Measurements from ENCODE around the gene CHEK2. TPM values are rescaled to one million over a fixed set of nuclear protein-coding genes. Genes with fewer than 3 reads are reported as not detected.
"Not testable (repeated sequence)": the region's sequence is repeated elsewhere in the genome, so short reads cannot be mapped to it uniquely, and the experiment has no call there.

Gene CHEK2
- total and polyA plus RNA-seq, 3 experiments from 2014 or later = 4.5 to 7.7 (median 5.2) TPM

DNA sequence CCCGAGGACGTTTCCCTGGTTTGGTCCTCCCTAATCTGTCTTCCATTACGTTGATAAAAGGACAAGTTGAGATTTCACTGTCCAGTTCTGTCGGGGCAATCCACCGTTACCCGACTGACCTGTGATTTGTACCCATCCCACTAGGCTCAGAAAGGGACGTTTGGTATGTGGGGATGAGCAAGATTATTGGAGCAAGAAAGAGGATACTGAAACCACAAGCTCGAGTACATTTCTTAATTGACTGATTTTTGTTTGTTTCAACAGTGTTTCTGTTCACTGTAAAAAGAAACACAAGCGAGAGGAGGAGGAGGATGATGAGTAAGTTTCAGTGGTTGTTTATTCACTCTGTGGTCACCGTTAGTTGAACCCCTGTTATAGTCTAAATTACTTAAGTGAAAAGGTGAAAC lies 31.8 kb upstream of the CHEK2 start:
- POLR2A ChIA-PET = interaction anchor here (0.6 to 3.0 kb wide), 3 partner anchors 27 to 31 kb away, joined by 3 to 21 read pairs (median 4); partner anchors contain the start of gene XBP1
- H3K4me1 ChIP-seq (ENCODE audit: insufficient read depth, low read length) = peaks cover 24% of the 10 kb centered on the region
- no peaks in the 10 kb centered on the region for H3K9me3 ChIP-seq (ENCODE audit: low read length)
- peak overlapping the region; percentile 77 to 99 (median 96) for H3K27ac Mint-ChIP-seq
- H3K4me1 Mint-ChIP-seq = peaks cover 25 to 40% (median 40%) of the 10 kb centered on the region in 3 donors
- H3K27me3 Mint-ChIP-seq = no peaks in the 10 kb centered on the region
- H3K9me3 Mint-ChIP-seq = no peaks in the 10 kb centered on the region
- H3K36me3 ChIP-seq (ENCODE audit: insufficient read depth, low read length) = peaks cover 5% of the 10 kb centered on the region
- H3K27me3 ChIP-seq (ENCODE audit: insufficient read depth, low read length, poor library complexity, severe bottlenecking) = no peaks in the 10 kb centered on the region
- H3K4me3 Mint-ChIP-seq = peak overlapping the region; percentile 89 to 99 (median 98)
- no peak for DNase-seq
- H3K27ac ChIP-seq (ENCODE audit: low read depth, low read length) = peak overlapping the region; percentile 94
- peaks cover 4 to 31% (median 12%) of the 10 kb centered on the region in 3 donors for H3K36me3 Mint-ChIP-seq
- CTCF ChIA-PET = interaction anchor here (1.1 to 2.0 kb wide), 6 partner anchors 19 to 177 kb away, joined by 3 to 7 read pairs (median 4); partner anchors contain the start of gene XBP1
- H3K4me3 ChIP-seq (ENCODE audit: low read length) = peak overlapping the region; percentile 65

DNA sequence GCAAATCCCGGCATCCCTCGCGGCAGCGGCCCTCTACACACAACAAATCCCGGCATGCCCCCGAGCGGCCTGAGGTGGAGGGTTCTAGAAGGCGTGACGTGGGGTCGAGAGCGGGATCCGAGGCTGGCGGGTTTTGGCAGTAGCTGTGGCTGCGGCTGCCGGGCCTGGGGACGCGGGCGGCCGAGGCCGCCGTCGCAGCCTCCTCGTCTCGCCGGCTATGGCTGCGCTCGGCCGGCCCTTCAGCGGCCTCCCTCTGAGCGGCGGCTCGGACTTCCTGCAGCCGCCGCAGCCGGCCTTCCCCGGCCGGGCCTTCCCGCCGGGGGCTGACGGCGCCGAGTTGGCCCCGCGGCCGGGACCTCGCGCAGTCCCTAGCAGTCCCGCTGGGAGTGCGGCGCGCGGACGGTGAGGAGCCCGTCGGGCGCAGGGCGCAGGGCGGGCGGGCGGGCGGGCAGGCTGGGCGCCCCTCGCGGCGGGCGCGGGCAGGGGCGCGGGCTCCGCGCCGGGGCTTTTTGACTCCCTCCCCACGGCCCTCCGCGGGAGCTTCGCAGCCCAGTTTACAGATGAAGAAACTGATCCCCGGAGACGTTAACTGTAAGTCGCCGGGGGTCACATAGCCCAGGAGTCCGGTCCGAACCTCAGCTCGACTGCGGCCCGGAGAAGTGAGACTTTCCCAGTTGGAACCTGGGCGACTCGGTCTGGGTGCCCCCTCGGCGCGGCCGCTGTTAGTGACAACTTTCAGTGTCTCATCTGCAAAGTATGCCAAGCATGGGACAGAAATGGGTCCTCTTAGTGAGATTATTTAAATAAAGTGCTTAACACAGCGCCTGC lies 31.2 kb upstream of the CHEK2 start, which contains the start of gene CCDC117:
Gene CCDC117 (plus strand): TSS at position 63 of the 828 bp plus-strand sequence. CDS start 155 bp downstream, at position 218.
- Mint-ChIP-seq H3K9me3 (no peaks in the 10 kb centered on the region), H3K36me3 (peaks cover 4 to 29% (median 12%) of the 10 kb centered on the region in 3 donors), H3K27me3 (no peaks in the 10 kb centered on the region), H3K27ac (peak within 1 kb of the TSS; percentile 77 to 99 (median 96)), H3K4me3 (peak within 1 kb of the TSS; percentile 90 to 99 (median 98)), H3K4me1 (peaks cover 25 to 37% (median 35%) of the 10 kb centered on the region in 3 donors)
- ChIA-PET POLR2A (interaction anchor here (0.6 to 3.0 kb wide), 5 partner anchors 12 to 30 kb away, joined by 3 to 21 read pairs (median 4); partner anchors contain the start of gene XBP1), CTCF (interaction anchor here (0.7 to 2.0 kb wide), 11 partner anchors 14 to 176 kb away, joined by 3 to 7 read pairs (median 3); partner anchors contain the start of gene XBP1)
- Histone ChIP-seq H3K4me1 (ENCODE audit: insufficient read depth, low read length) (peaks cover 24% of the 10 kb centered on the region), H3K36me3 (ENCODE audit: insufficient read depth, low read length) (peaks cover 5% of the 10 kb centered on the region), H3K4me3 (ENCODE audit: low read length) (peak within 1 kb of the TSS; percentile 78), H3K9me3 (ENCODE audit: low read length) (no peaks in the 10 kb centered on the region), H3K27me3 (ENCODE audit: insufficient read depth, low read length, poor library complexity, severe bottlenecking) (no peaks in the 10 kb centered on the region), H3K27ac (ENCODE audit: low read depth, low read length) (peak within 1 kb of the TSS; percentile 94)
- peak; percentile 86 to 94 (median 89) for DNase-seq

DNA sequence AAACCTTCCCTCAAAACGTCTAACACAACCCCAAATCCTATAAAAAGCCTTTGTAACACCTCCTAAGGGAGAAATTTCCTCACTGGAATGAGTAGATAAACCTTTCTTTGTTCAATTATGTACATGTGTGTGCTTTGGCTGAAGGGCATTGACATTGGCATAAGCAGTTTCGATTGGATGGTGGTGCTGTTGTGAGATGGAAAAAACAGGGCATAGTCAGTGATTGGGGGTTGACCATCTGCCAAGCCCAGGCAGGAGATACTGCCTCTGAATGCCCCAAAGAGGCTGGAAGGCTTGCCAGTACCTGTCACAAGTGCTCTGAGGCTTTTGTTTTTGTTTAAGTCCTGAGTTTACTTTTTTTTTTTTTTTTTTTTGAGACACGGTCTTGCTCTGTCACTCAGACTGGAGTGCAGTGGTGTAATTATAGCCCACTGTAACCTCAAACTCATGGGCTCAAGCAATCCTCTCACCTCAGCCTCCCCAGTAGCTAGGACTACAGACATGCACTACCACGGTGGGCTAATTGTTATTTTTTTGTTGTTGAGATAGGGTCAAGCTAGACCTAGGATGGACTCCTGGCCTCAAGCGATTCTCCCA lies 29.7 kb upstream of the CHEK2 start:
- ChIA-PET POLR2A (interaction anchor here (3.0 kb wide), 1 partner anchor 29 kb away, joined by 21 read pairs; the partner anchor contains the start of gene XBP1), CTCF (interaction anchor here (2.0 kb wide), 1 partner anchor 29 kb away, joined by 7 read pairs; the partner anchor contains the start of gene XBP1)
- Mint-ChIP-seq H3K9me3 (no peaks in the 10 kb centered on the region), H3K27me3 (no peaks in the 10 kb centered on the region), H3K27ac (peak overlapping the region in 1 of 8 donors; percentile 33), H3K36me3 (peaks cover 4 to 24% (median 12%) of the 10 kb centered on the region in 3 donors), H3K4me3 (peak overlapping the region in 2 of 7 donors; percentile 56 to 92), H3K4me1 (peaks cover 25 to 33% (median 32%) of the 10 kb centered on the region in 3 donors)
- Histone ChIP-seq H3K9me3 (ENCODE audit: low read length) (no peaks in the 10 kb centered on the region), H3K27ac (ENCODE audit: low read depth, low read length) (no peak overlapping the region), H3K4me3 (ENCODE audit: low read length) (no peak overlapping the region), H3K4me1 (ENCODE audit: insufficient read depth, low read length) (peaks cover 24% of the 10 kb centered on the region), H3K27me3 (ENCODE audit: insufficient read depth, low read length, poor library complexity, severe bottlenecking) (no peaks in the 10 kb centered on the region), H3K36me3 (ENCODE audit: insufficient read depth, low read length) (peaks cover 5% of the 10 kb centered on the region)
- DNase-seq = no peak

DNA sequence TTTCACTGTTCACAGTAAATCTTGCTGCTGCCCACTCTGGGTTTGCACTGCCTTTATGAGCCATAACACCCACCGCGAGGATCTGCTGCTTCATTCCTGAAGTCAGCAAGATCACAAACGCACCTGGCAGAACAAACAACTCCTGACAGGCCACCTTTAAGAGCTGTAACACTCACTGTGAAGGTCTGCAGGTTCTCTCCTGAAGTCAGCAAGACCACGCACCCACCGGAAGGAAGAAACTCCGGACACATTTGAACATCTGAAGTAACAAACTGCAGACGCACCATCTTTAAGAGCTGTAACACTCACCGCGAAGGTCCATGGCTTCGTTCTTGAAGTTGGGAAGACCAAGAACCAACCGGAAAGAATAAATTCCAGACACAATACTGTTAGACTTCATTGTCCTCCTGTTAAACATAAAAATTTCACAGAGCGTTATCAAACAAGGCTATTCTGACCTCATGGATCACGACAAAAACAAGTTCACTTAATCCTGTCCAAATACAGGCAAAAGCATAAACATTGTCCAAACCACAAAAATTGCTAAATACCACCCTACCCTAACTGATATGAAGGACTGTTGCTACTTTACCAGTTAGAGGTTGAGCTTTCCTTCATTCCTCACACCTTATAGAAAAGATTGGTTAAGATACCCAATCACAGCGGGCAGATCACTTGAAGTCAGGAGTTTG lies 27.9 kb upstream of the CHEK2 start:
- H3K27me3 ChIP-seq (ENCODE audit: insufficient read depth, low read length, poor library complexity, severe bottlenecking) = no peaks in the 10 kb centered on the region
- peaks cover under 1% of the 10 kb centered on the region for H3K36me3 ChIP-seq (ENCODE audit: insufficient read depth, low read length)
- H3K9me3 ChIP-seq (ENCODE audit: low read length) = no peaks in the 10 kb centered on the region
- DNase-seq = no peak
- H3K4me3 ChIP-seq (ENCODE audit: low read length) = no peak overlapping the region
- Mint-ChIP-seq H3K4me3 (peak overlapping the region in 1 of 7 donors; percentile 80), H3K27ac (peak overlapping the region in 1 of 8 donors; percentile 75), H3K9me3 (no peaks in the 10 kb centered on the region), H3K27me3 (no peaks in the 10 kb centered on the region), H3K4me1 (peaks cover 12 to 15% (median 14%) of the 10 kb centered on the region in 3 donors), H3K36me3 (peaks cover 2 to 9% (median 7%) of the 10 kb centered on the region in 3 donors)
- no peak overlapping the region for H3K27ac ChIP-seq (ENCODE audit: low read depth, low read length)
- H3K4me1 ChIP-seq (ENCODE audit: insufficient read depth, low read length) = peaks cover 16% of the 10 kb centered on the region
- ChIA-PET CTCF (no interaction called here), POLR2A (no interaction called here)

DNA sequence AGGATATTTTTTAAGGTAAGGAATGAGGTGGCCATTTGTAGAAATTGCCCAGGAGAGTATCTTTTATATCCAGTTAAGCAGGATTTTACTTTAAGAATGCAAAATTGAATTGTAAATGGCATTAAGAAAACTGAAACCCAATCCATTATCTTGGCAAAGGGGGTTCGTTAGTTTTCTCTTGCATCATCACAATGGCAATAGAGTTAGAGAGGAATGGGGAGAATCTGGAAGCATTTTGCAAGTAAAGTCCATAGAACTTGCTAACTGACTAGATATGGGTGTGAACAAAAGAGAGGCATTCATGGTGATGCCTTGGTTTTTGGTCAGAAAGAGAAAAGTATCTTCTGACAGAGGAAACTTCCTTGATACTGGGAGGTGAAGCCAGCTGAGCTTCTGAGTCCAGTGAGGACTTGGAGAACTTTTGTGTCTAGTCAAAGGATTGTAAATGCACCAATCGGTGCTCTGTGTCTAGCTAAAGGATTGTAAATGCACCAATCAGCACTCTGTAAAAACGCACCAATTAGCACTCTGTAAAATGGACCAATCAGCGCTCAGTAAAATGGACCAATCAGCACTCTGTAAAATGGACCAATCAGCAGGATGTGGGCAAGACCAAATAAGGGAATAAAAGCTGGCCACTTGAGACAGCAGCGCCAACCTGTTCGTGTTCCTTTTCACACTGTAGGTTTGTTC lies 27.2 kb upstream of the CHEK2 start:
- Mint-ChIP-seq H3K4me1 (peaks cover 10 to 11% (median 11%) of the 10 kb centered on the region in 3 donors), H3K9me3 (no peaks in the 10 kb centered on the region), H3K36me3 (peaks cover 0 to 7% (median 6%) of the 10 kb centered on the region in 3 donors), H3K4me3 (peak overlapping the region in 1 of 7 donors; percentile 80), H3K27ac (peak overlapping the region in 1 of 8 donors; percentile 75), H3K27me3 (no peaks in the 10 kb centered on the region)
- Histone ChIP-seq H3K36me3 (ENCODE audit: insufficient read depth, low read length) (no peaks in the 10 kb centered on the region), H3K27ac (ENCODE audit: low read depth, low read length) (no peak overlapping the region), H3K4me1 (ENCODE audit: insufficient read depth, low read length) (peaks cover 9% of the 10 kb centered on the region), H3K9me3 (ENCODE audit: low read length) (no peaks in the 10 kb centered on the region), H3K27me3 (ENCODE audit: insufficient read depth, low read length, poor library complexity, severe bottlenecking) (no peaks in the 10 kb centered on the region), H3K4me3 (ENCODE audit: low read length) (no peak overlapping the region)
- POLR2A ChIA-PET = interaction anchor here (0.6 kb wide), 1 partner anchor 17 kb away, joined by 4 read pairs; no protein-coding TSS in a partner anchor
- CTCF ChIA-PET = no interaction called here
- no peak for DNase-seq

DNA sequence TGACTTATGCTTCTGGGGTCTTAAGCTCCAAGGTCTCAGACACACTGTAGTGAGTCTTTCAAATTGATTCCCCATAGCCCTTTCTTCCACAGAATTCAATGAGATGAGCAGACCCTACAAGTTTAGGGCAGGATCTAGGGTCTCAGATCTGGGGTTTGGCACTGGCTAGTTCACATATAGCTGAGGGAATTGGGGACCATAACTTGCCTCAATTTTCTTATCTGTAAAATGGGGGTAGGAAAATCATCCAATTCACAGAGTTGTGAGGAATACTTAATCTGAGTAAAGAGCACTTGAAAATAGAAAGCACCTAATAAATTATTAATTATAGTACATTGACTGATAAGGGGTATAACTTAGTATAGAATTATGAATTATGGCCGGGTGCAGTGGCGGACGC lies 25.0 kb upstream of the CHEK2 start:
- H3K27ac ChIP-seq (ENCODE audit: low read depth, low read length) = no peak overlapping the region
- ChIA-PET CTCF (no interaction called here), POLR2A (no interaction called here)
- no peaks in the 10 kb centered on the region for H3K9me3 ChIP-seq (ENCODE audit: low read length)
- no peaks in the 10 kb centered on the region for H3K27me3 ChIP-seq (ENCODE audit: insufficient read depth, low read length, poor library complexity, severe bottlenecking)
- Mint-ChIP-seq H3K4me1 (no peaks in the 10 kb centered on the region), H3K27me3 (no peaks in the 10 kb centered on the region), H3K27ac (no peak overlapping the region), H3K4me3 (no peak overlapping the region), H3K36me3 (peaks cover 0 to 2% (median 0%) of the 10 kb centered on the region in 3 donors), H3K9me3 (no peaks in the 10 kb centered on the region)
- no peaks in the 10 kb centered on the region for H3K4me1 ChIP-seq (ENCODE audit: insufficient read depth, low read length)
- DNase-seq = no peak
- H3K4me3 ChIP-seq (ENCODE audit: low read length) = no peak overlapping the region
- no peaks in the 10 kb centered on the region for H3K36me3 ChIP-seq (ENCODE audit: insufficient read depth, low read length)

DNA sequence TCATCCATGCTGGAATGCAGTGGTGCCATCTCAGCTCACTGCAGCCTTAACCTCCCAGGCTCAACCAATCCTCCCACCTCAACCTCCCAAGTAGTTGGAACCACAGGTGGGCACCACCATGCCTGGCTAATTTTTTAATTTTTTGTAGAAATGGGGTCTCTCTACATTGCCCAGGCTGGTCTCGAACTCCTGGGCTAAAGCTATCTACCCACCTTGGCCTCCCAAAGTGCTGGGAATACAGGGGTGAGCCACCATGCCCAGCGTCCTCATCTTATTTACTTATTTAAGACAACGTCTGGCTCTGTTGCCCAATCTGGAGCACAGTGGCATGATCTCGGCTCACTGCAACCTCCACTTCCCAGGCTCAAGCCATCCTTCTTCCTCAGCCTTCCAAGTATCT lies 20.4 kb upstream of the CHEK2 start:
- POLR2A ChIA-PET; CTCF ChIA-PET; H3K27me3 Mint-ChIP-seq; H3K4me1 ChIP-seq (ENCODE audit: insufficient read depth, low read length); H3K27ac ChIP-seq (ENCODE audit: low read depth, low read length); H3K36me3 Mint-ChIP-seq; H3K36me3 ChIP-seq (ENCODE audit: insufficient read depth, low read length); H3K4me3 ChIP-seq (ENCODE audit: low read length); H3K9me3 ChIP-seq (ENCODE audit: low read length); H3K4me3 Mint-ChIP-seq; H3K27me3 ChIP-seq (ENCODE audit: insufficient read depth, low read length, poor library complexity, severe bottlenecking); H3K4me1 Mint-ChIP-seq; DNase-seq; H3K9me3 Mint-ChIP-seq; H3K27ac Mint-ChIP-seq: not testable (repeated sequence)

Data from CD8-positive, alpha-beta memory T cell (primary cell).